PC-3 (cell line): ENCODE measurements around the gene GPC6.

Experiments used
- EZH2 ChIP-seq: fragments of 300-600 bp; sonication (generic); IDR thresholded peaks from one replicate; pipeline ENCODE4 v1.6.1; 2017; ENCODE audit warnings: antibody characterized with exemption, mild to moderate bottlenecking, low read length; ENCODE audit not compliant: unreplicated experiment
- EZH2phosphoT487 ChIP-seq: fragments of 300-600 bp; sonication (generic); IDR thresholded peaks from 2 replicates; pipeline ENCODE4 v1.6.1; 2018; ENCODE audit warnings: mild to moderate bottlenecking, antibody characterized with exemption, low read length, borderline replicate concordance
- TF ChIP-seq, protein P1 (sequence below): fragments of 300-600 bp; sonication (generic); conservative IDR thresholded peaks from 2 replicates; pipeline ENCODE4 v1.5.1; 2017; ENCODE audit warnings: antibody characterized with exemption, low read depth, mild to moderate bottlenecking, low read length

DNA sequence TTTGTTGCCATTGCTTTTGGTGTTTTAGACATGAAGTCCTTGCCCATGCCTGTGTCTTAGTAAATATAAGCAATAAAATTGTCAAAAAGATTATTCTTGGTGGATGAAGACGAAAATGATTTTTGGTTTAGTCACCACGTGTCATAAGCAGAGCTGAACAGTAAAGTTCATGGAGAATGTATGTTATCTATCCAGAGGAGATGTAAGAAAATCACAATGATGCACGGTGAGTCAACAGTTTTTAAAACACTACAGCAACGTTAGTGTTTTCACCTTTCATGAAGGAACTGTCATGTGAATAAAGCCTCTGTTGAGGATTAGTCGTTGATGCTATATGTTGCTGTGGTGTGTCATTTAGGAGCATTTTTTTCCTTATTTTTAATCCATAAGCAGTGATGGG lies 137.6 kb downstream of the GPC6 start:
- TF ChIP-seq, protein P1, sequence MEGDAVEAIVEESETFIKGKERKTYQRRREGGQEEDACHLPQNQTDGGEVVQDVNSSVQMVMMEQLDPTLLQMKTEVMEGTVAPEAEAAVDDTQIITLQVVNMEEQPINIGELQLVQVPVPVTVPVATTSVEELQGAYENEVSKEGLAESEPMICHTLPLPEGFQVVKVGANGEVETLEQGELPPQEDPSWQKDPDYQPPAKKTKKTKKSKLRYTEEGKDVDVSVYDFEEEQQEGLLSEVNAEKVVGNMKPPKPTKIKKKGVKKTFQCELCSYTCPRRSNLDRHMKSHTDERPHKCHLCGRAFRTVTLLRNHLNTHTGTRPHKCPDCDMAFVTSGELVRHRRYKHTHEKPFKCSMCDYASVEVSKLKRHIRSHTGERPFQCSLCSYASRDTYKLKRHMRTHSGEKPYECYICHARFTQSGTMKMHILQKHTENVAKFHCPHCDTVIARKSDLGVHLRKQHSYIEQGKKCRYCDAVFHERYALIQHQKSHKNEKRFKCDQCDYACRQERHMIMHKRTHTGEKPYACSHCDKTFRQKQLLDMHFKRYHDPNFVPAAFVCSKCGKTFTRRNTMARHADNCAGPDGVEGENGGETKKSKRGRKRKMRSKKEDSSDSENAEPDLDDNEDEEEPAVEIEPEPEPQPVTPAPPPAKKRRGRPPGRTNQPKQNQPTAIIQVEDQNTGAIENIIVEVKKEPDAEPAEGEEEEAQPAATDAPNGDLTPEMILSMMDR, result no peak
- no peak for TF ChIP-seq EZH2
- TF ChIP-seq EZH2phosphoT487, result no peak
